ENCODE measurements around the gene RASD2.

- TF ChIP-seq CTCF (IDR thresholded peaks at IDR 0.05) (no peak), POLR2A (IDR thresholded peaks at IDR 0.05) (no peak)
These were observed 1.7 kb downstream of the RASD2 start for GRCh38 chr22:35542157-35542938.
